ENCODE measurements around the gene FAM98A. TPM values are rescaled to one million over a fixed set of nuclear protein-coding genes. Genes with fewer than 3 reads are reported as not detected.

The FAM98A gene
- total RNA-seq = 10 to 100 TPM; 32.0 to 40.1 TPM

GRCh38 chr2:33599175-33599942 lies at the start of gene FAM98A:
FAM98A (minus strand) TSS chr2:33599299; CDS start chr2:33599221, 78 bp downstream.
- H3K4me3 ChIP-seq = peak within 1 kb of the TSS; percentile 88 to 98
- H3K4me1 ChIP-seq = peaks cover 0 to 23% of the 10 kb centered on the region in 2 donors
- TF ChIP-seq, protein P1, sequence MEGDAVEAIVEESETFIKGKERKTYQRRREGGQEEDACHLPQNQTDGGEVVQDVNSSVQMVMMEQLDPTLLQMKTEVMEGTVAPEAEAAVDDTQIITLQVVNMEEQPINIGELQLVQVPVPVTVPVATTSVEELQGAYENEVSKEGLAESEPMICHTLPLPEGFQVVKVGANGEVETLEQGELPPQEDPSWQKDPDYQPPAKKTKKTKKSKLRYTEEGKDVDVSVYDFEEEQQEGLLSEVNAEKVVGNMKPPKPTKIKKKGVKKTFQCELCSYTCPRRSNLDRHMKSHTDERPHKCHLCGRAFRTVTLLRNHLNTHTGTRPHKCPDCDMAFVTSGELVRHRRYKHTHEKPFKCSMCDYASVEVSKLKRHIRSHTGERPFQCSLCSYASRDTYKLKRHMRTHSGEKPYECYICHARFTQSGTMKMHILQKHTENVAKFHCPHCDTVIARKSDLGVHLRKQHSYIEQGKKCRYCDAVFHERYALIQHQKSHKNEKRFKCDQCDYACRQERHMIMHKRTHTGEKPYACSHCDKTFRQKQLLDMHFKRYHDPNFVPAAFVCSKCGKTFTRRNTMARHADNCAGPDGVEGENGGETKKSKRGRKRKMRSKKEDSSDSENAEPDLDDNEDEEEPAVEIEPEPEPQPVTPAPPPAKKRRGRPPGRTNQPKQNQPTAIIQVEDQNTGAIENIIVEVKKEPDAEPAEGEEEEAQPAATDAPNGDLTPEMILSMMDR (IDR thresholded peaks at IDR 0.05) = peak in 1 of 2 donors; percentile 42

GRCh38 chr2:33645861-33646260 lies 46.8 kb upstream of the FAM98A start:
- Histone ChIP-seq H3K36me3 (no peaks in the 10 kb centered on the region), H3K4me1 (no peaks in the 10 kb centered on the region), H3K27ac (no peak overlapping the region), H3K4me3 (no peak overlapping the region), H3K27me3 (no peaks in the 10 kb centered on the region), H3K9me3 (no peaks in the 10 kb centered on the region)
- DNase-seq (ENCODE audit: low spot score) = no peak
- TF ChIP-seq, protein P1 (IDR thresholded peaks at IDR 0.05) = no peak

More at GRCh38 chr2:33599175-33599942, at the start of gene FAM98A:
- peak; percentile 99 for DNase-seq (ENCODE audit: low spot score)
- Histone ChIP-seq H3K36me3 (peaks cover 8% of the 10 kb centered on the region), H3K27me3 (no peaks in the 10 kb centered on the region), H3K27ac (peak within 1 kb of the TSS; percentile 89 to 92), H3K9me3 (no peaks in the 10 kb centered on the region)

DNA sequence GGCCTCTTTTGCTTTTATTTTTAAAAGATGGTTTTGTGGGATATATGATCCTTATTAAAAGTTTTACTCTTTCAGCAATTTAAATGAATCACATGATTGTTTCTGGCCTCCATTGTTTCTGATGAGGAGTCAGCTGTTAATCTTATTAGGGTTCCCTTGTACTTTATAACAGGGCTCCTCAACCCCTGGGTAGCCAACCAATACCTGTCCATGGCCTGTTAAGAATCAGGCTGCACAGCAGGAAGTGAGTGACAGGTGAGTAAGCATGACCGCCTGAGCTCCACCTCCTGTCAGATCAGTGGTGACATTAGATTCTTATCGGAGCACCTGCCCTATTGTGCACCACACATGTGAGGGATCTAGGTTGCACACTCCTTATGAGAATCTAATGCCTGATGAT lies 45.1 kb upstream of the FAM98A start:
- DNase-seq (ENCODE audit: low spot score) = no peak
- H3K36me3 ChIP-seq = no peaks in the 10 kb centered on the region
- TF ChIP-seq, protein P1 (IDR thresholded peaks at IDR 0.05) = no peak
- H3K4me3 ChIP-seq = no peak overlapping the region
- H3K27ac ChIP-seq = no peak overlapping the region
- H3K27me3 ChIP-seq = no peaks in the 10 kb centered on the region
- H3K9me3 ChIP-seq = no peaks in the 10 kb centered on the region
- H3K4me1 ChIP-seq = no peaks in the 10 kb centered on the region

GRCh38 chr2:33636001-33636400 lies 36.9 kb upstream of the FAM98A start:
- H3K27me3 ChIP-seq = no peaks in the 10 kb centered on the region
- no peak overlapping the region for H3K4me3 ChIP-seq
- H3K4me1 ChIP-seq = no peaks in the 10 kb centered on the region
- H3K27ac ChIP-seq = no peak overlapping the region
- H3K36me3 ChIP-seq = no peaks in the 10 kb centered on the region
- TF ChIP-seq, protein P1 (IDR thresholded peaks at IDR 0.05) = no peak
- DNase-seq (ENCODE audit: low spot score) = no peak
- no peaks in the 10 kb centered on the region for H3K9me3 ChIP-seq

- Histone ChIP-seq H3K36me3 (no peaks in the 10 kb centered on the region), H3K4me3 (no peak overlapping the region), H3K9me3 (no peaks in the 10 kb centered on the region), H3K27me3 (no peaks in the 10 kb centered on the region), H3K4me1 (no peaks in the 10 kb centered on the region), H3K27ac (no peak overlapping the region)
- TF ChIP-seq, protein P1 (IDR thresholded peaks at IDR 0.05) = no peak
- no peak for DNase-seq (ENCODE audit: low spot score)
Observed at GRCh38 chr2:33634261-33634910, 35.3 kb upstream of the FAM98A start.
